GM18517 (cell line): Measurements from ENCODE around the gene NRG2.

Experiments used
- ATAC-seq: cut with Tn5 transposase; IDR thresholded peaks from one replicate; pipeline ENCODE4 v1.9.1; 2021; ENCODE audit warnings: mild to moderate bottlenecking, moderate library complexity; ENCODE audit not compliant: unreplicated experiment

NRG2 gene

GRCh38 chr5:140041492-140042392, 1.4 kb downstream of the NRG2 start:
- ATAC-seq, result no peak

DNA sequence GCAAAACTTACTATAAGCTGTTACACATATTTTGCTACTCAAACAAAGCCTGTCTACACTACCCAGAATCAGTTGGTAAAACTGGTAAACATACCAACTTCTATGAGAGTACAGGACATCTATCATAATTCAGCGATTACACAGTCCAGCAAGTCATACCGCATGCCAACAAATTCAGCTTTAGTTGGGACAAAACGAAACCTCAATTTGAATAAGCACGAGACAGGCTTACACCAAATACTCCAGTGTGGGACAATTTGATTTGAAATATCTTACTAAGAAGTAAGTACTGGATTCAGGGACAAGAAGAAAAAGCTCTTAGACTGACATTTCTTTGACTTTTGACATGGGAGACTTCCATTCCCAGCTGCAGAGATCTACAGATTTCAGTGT, 2.0 kb downstream of the NRG2 start:
- ATAC-seq, result no peak

GRCh38 chr5:140040358-140040757, 2.7 kb downstream of the NRG2 start:
- no peak for ATAC-seq

DNA sequence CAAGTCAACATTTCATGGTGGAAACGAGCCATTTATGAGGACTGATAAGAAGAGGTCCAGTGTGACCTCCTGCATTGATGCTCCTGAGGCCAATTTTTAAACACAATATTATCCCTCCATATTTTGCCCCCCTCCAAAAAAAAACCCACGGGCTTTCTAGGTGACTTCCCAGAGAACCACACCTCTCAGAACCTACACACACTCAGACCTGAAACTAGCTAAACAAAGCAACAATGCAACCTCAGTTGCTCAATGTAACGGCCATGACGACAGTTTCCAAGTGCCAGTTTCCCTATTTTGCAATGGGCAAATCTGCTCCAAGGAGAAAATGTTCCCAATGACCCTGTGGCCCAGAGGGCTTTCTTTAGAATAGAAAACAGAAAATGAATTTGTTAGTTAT, 3.5 kb downstream of the NRG2 start:
- no peak for ATAC-seq

- ATAC-seq, result no peak
These were observed 4.6 kb downstream of the NRG2 start for GRCh38 chr5:140038373-140038957.

- no peak for ATAC-seq
These were observed 6.1 kb downstream of the NRG2 start for GRCh38 chr5:140037012-140037411.

DNA sequence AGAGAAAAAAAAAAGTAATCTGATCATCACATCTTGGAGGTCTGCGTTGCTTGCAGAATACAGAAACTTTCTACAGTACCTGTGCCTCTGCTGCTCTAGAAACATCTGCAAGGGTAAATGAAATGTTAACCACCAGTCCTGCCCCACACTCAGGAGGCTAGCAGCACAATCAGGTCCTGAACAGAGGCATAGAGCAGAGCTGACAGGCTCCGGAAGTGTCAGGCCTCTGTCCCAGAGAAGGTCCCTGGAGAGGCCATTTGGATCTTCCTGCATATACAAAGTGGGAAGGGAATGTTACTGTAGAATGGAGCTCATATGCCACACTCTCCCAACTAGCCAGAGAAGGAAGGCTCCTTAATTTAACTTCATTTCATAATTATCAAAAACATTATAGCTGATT, 7.2 kb downstream of the NRG2 start:
- ATAC-seq, result no peak

GRCh38 chr5:140033037-140033760, 9.9 kb downstream of the NRG2 start:
- ATAC-seq, result no peak

- no peak for ATAC-seq
These were observed 10.8 kb downstream of the NRG2 start for GRCh38 chr5:140032296-140032695.

- no peak for ATAC-seq
These were observed 15.3 kb downstream of the NRG2 start for GRCh38 chr5:140027807-140028206.

GRCh38 chr5:140025736-140026135, 17.4 kb downstream of the NRG2 start:
- no peak for ATAC-seq

DNA sequence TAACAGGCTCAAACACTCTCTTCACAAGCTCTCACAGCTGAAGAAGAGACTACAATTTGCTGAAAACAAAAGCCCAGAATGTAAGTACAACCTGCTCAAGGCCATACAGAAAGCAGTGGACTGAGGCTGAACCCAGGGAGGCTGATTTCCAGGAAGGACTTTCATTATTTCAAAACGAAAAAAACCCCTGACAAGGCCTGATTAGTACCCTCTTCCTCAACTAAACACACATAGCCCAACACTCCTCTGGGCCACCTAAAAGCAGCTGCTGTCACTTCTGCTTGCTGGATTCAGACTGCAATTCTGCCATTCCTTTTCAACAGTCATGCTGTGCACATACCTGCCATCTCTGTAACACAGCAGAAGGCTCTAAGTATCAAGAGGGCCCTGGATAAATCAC, 18.2 kb downstream of the NRG2 start:
- no peak for ATAC-seq

DNA sequence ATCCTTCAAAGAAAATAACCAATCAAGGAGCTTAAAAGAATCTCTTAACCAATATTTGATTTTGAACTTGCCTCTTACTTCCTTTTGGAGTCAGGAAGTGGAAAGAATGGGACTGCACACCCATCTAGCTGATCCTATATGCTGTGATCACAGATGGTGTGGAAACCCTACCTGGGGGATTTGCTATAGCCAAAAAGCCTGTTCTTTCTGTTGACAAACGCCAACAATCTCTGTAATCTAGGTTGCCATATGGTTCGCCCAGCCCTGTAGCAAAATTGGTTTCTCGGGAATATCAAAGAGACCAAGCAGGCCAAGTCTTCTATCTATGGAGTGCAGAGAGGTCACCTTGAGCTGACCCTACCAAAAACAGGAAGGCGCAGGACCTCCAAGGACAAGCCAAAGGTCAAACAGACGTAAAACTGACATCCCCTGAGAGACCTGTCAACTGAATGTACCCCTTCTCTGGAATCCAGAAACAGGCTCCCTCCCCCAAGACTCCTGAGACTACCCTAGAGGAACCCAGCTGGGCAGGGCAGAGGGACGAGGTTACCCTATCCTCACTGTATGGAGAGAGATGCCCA, 19.4 kb downstream of the NRG2 start:
- ATAC-seq, result no peak

- ATAC-seq, result no peak
These were observed 22.4 kb downstream of the NRG2 start for GRCh38 chr5:140020601-140021177.

- ATAC-seq, result no peak
These were observed 24.0 kb downstream of the NRG2 start for GRCh38 chr5:140018920-140019644.

- ATAC-seq, result no peak
These were observed 24.6 kb downstream of the NRG2 start for GRCh38 chr5:140018517-140018916.

GRCh38 chr5:140018096-140018481, 25.0 kb downstream of the NRG2 start:
- ATAC-seq, result no peak

DNA sequence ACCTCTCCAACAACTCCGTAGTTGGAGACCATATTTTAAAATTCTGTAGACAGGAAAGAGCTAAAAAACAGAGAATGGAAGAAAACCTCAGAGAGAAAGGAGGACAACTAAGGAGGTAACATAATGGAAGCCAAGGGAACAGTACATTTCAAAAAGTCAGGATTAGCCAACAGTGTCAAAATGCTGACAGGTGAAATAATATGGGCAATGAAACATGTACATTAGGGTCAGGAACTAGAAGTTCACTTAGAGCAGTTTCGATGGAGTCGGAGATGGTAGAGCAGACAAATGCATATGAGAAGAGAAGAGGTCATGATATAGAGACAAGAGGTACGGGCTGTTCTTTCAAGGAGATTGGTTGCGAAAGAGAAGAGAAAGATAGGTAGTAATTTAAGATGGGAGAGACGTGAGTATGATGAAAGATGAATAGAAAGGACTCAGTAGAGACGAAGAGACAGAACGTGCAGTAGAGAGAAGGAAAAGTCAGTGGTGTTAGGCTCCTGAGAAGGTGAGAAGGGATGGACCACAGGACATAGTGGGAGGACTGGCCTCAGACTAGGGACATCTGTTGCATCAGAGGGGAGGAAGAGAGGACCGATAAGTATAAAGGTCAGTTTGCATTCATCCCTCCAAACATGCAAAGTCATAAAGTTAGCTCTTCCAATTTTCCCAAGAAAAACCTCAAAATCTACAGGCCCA, 25.6 kb downstream of the NRG2 start:
- ATAC-seq, result no peak

GRCh38 chr5:140015706-140016105, 27.4 kb downstream of the NRG2 start:
- ATAC-seq, result no peak

- ATAC-seq, result no peak
These were observed 28.3 kb downstream of the NRG2 start for GRCh38 chr5:140014751-140015150.
